Thoracic aorta endothelial cell (primary cell): ENCODE results near the gene IGFBP1. TPM values are rescaled to one million over a fixed set of nuclear protein-coding genes. Genes with fewer than 3 reads are reported as not detected.

ENCODE experiments used
- small RNA-seq: library from RNA; depleted of rRNA; stranded (forward); fragments of <200 nt; gene quantifications from one replicate; pipeline ENCODE3, GENCODE V24; 2012
- total RNA-seq: library from RNA; depleted of rRNA; stranded (reverse); fragments of >200 nt; gene quantifications from 2 replicates; pipeline ENCODE4 v1.2.3, GENCODE V29; 2012

IGFBP1 gene
- total RNA-seq = 0.72 and 0.80 TPM in 2 replicates

GRCh38 chr7:45888185-45888992, at the start of gene IGFBP1:
Gene IGFBP1 (plus strand): TSS chr7:45888488. CDS start chr7:45888653, 165 bp downstream.

GRCh38 chr7:45873035-45873354, 15.3 kb upstream of the IGFBP1 start, which contains the start of gene CCDC201:
Gene CCDC201 (minus strand): TSS chr7:45873082. CDS start chr7:45873007, 75 bp downstream.

GRCh38 chr7:45920502-45921380, 32.5 kb downstream of the IGFBP1 start, which contains the start of gene IGFBP3:
Gene IGFBP3 (minus strand): TSS chr7:45921272. CDS start chr7:45921140, 132 bp downstream.

Small RNAs within 50 kb of the gene (small RNA-seq; reads per million reads assigned to genes)
- not detected for gene RNU6-326P

Other genes starting within 250 kb of the IGFBP1 start
- gene CCDC201, start 15.4 kb upstream of the IGFBP1 start, total RNA-seq = not detected in 2 replicates
- 8.3 and 11.4 TPM in 2 replicates for gene IGFBP3, start 32.8 kb downstream of the IGFBP1 start, total RNA-seq